GM12865 (cell line): ENCODE results near the gene INPP4B.

Experiments used
- DNase-seq: peaks from one replicate; pipeline ENCODE4 v3.0.0; 2010; ENCODE audit warnings: low read depth
- H3K4me3 ChIP-seq: 2 replicates; pipeline ENCODE4 v1.5.1; 2011; ENCODE audit warnings: mild to moderate bottlenecking, low read depth, low read length, control low read depth
- TF ChIP-seq, protein P1 (sequence below): IDR thresholded peaks from 2 replicates; pipeline ENCODE4 v1.5.1; 2011; ENCODE audit warnings: low read length, control low read depth, low read depth, inconsistent platforms; ENCODE audit not compliant: insufficient read depth; ENCODE audit errors: missing control alignments

INPP4B gene

DNA sequence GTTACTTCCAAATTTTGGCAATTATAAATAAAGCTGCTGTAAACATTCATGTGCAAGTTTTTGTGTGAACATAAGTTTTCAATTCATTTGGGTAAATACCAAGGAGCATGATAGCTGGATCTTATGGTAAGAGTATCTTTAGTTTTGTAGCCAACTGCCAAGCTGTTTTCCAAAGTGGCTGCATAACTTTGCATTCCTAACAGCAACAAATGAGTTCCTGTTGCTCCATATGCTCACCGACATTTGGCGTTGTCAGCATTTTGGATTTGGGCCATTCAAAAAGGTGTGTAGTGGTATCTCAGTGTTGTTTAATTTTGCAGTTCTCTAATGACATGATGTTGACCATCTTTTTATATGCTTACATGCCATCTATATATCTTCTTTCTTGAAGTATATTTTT lies 208.5 kb downstream of the INPP4B start:
- TF ChIP-seq, protein P1, sequence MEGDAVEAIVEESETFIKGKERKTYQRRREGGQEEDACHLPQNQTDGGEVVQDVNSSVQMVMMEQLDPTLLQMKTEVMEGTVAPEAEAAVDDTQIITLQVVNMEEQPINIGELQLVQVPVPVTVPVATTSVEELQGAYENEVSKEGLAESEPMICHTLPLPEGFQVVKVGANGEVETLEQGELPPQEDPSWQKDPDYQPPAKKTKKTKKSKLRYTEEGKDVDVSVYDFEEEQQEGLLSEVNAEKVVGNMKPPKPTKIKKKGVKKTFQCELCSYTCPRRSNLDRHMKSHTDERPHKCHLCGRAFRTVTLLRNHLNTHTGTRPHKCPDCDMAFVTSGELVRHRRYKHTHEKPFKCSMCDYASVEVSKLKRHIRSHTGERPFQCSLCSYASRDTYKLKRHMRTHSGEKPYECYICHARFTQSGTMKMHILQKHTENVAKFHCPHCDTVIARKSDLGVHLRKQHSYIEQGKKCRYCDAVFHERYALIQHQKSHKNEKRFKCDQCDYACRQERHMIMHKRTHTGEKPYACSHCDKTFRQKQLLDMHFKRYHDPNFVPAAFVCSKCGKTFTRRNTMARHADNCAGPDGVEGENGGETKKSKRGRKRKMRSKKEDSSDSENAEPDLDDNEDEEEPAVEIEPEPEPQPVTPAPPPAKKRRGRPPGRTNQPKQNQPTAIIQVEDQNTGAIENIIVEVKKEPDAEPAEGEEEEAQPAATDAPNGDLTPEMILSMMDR = no peak
- H3K4me3 ChIP-seq = no peak overlapping the region
- DNase-seq = no peak

DNA sequence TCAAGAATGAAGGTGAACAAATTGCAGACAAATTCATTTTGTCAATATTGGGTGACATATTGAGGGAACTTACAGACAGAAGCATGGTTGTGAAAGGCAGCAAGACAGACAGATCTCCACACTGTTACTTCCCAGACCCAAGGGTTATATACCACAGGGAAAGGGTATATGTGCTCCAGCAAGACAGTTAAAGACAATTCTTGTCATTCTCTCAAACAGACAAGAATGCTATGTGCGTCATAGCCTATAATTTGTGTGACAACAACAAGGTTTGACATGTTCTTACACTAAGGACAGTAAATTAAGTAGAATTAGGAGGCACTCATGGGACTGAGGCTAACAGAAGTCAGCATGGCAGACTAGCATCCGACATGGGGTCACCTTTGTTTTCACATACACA lies 214.3 kb downstream of the INPP4B start:
- no peak overlapping the region for H3K4me3 ChIP-seq
- DNase-seq = no peak
- TF ChIP-seq, protein P1 = no peak

DNA sequence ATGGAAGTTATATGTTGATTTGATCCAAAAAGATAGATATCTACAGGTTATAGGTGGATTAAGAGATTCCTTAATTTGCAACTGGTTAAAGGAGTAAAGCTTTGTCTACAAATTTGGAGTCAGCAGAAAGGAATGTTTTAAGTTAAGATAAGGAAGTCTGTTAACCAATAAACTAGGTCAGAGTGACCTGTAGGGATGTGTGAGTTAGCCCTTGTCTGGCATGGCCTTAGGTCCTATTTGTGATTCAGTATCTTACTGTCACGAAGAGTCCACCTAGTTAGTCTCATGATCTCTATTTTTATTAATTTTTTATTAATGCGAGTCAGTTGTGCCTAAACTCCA lies 230.8 kb downstream of the INPP4B start:
- DNase-seq = no peak
- H3K4me3 ChIP-seq = no peak overlapping the region
- TF ChIP-seq, protein P1 = no peak

DNA sequence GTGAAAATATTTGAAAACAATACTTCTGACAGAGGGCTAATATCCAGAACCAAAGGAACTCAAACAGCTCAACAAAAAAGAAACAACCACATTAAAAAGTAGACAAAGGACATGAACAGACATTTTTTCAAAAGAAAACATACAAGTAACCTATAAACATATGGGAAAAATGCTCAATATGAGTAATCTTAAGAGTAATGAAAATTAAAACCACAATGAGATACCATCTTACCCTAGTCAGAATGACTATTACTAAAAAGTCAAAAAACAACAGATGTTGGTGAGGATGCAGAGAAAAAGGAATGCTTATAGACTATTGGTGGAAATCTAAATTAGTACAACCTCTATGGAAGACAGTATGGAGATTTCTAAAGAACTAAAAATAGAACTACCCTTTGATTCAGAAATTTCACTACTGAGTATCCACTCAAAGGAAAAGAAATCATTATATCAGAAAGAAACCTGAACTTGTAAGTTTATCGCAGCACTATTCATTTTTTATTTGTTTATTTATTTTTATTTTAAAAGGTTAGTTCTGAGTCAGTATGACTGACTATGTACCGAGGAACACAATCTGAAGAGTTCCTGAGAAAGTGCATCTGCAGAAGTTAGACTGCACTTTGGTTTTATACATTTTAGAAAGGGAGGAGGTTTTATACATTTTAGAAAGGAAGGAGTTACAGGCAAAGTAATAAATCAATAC lies 231.3 kb downstream of the INPP4B start:
- no peak overlapping the region for H3K4me3 ChIP-seq
- TF ChIP-seq, protein P1 = no peak
- no peak for DNase-seq

DNA sequence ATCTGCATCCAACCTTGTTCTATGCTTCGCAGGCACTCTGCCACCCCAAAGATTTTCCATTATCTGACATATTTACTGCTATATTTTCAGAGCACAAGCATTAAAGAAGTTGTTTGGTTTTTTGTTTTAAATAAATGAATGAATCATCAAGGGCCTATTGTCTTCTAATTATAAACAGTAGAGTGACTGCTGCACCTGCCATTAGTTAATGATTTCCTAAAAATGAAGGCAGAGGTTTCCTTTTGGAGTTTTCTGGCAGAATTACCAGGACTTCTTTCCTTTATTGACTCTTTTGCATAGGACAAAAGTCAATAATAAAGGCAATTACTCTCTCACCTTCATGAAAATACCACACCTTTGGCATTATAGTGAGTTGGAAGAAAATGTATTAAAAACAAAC lies 238.1 kb downstream of the INPP4B start:
- H3K4me3 ChIP-seq = no peak overlapping the region
- TF ChIP-seq, protein P1 = no peak

DNA sequence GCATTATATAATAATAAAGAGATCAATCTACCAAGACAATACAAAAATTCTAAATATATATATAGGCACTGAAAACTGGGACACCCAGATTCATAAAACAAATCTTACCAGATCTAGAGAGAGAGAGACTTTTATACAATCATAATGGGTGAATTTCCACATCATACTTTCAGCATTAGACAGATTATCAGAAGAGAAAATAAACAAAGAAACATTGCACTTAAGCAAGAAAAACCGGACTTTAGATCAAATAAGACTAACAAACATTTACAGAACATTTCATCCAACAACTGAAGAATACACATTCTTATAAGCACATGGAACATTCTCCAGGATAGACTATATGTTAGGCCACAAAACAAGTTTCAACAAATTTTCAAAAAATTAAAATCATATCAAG lies 245.1 kb downstream of the INPP4B start:
- TF ChIP-seq, protein P1 = no peak
- no peak for DNase-seq

More for the DNA sequence above, 238.1 kb downstream of the INPP4B start:
- no peak for DNase-seq

DNA sequence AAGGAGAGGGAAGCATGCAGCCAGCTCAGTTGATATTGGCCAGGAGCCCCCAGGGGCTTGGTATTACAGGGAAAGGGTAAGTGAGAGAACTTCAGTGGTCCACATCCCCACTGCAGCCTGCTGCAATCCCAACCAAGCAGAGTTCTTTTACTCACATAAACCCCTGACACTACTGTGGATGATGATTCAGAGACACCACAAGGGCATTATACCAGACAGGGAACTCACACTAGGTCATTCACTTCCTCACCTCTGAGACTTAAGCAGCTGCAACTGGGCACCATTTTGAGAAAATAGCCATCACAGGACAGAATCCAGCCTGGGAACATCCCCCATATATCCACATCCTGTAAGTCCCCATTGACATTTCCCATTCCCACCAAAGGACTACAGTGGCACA lies 248.0 kb downstream of the INPP4B start:
- DNase-seq = no peak
- TF ChIP-seq, protein P1 = no peak
- no peak overlapping the region for H3K4me3 ChIP-seq

More for the DNA sequence above, 245.1 kb downstream of the INPP4B start:
- no peak overlapping the region for H3K4me3 ChIP-seq
